ENCODE data around the gene GHDC. TPM values are rescaled to one million over a fixed set of nuclear protein-coding genes. Genes with fewer than 3 reads are reported as not detected.
"Not testable (repeated sequence)": the region's sequence is repeated elsewhere in the genome, so short reads cannot be mapped to it uniquely, and the experiment has no call there.

Gene GHDC
- total RNA-seq, 1 donor from 2014 or later, result 22.7 TPM

DNA sequence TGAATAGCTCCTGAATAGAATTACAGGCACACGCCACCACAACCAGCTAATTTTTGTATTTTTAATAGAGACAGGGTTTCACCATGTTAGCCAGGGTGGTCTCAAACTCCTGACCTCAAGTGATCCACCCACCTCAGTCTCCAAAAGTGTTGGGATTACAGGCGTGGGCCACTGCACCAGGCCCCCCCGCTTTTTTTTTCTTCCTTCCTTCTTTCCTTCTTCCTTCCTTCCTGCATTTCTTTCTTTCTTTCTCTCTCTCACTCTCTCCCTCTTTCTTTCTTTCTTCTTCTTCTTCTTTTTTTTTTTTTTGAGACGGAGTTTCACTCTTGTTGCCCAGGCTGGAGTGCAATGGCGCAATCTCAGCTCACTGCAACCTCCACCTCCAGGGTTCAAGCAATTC lies 8.1 kb downstream of the GHDC start:
- DNase-seq (ENCODE audit: low spot score), result not testable (repeated sequence)

GRCh38 chr17:42185621-42185930 lies 8.7 kb downstream of the GHDC start:
- intact Hi-C loops (cut with DNase I), result no loop called here
- DNase-seq (ENCODE audit: low spot score), result no peak
- no peak for ATAC-seq

More for the DNA sequence above, 8.1 kb downstream of the GHDC start:
- ATAC-seq; intact Hi-C loops (cut with DNase I): not testable (repeated sequence)

- ATAC-seq (no peak), DNase-seq (ENCODE audit: low spot score) (no peak)
- intact Hi-C loops (cut with DNase I), result no loop called here
Measured at GRCh38 chr17:42184713-42185620, 9.3 kb downstream of the GHDC start, which contains the start of gene HCRT. Gene HCRT (minus strand): TSS chr17:42185452. CDS start chr17:42185365, 87 bp downstream.

DNA sequence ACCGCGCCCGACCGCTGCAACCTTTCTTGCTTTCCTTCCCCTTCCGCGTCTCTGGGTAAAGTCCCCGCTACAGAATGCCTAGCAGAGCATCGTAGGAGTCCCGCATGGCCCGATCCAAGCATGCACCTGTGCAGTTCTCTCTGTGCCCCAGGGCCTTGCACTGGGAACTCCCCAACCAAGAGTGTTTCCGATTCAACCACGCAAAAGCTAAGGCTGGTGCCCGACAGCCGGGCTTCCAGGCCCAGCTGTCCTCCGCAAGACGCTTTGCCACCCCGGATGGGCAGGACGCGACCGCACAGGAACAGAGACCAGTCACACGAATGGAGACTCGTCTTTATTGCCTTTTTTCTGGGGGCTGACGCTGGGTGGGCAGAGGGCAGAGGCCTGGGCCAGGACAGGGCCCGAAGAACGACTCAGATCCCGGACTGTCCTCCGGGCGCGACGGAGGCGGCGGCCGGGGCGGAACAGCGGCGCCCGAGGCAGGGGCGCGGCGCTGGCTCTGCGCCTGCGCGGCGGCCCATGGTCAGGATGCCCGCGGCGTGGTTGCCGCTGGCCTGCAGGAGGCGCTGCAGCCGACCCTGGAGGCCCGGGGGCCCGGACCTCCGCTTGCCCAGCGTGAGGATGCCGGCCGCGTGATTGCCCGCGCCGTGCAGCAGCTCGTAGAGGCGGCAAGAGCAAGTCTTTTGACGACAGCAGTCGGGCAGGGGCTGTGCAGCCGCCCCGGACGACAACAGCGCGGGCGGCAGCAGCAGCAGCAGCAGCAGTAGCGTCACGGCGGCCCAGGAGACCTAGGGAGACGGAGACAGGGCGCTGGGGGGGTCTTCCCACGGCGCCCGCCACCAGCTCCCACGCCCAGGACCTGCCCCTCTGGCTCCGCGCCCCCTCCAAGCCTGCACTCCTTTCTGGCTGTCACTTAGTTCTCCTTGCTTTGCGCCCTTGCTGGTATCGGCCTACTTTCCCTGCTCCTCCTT lies 10.3 kb downstream of the GHDC start:
- intact Hi-C loops (cut with DNase I), result no loop called here
- peak; percentile 78 for ATAC-seq
- peak; percentile 81 for DNase-seq (ENCODE audit: low spot score)

DNA sequence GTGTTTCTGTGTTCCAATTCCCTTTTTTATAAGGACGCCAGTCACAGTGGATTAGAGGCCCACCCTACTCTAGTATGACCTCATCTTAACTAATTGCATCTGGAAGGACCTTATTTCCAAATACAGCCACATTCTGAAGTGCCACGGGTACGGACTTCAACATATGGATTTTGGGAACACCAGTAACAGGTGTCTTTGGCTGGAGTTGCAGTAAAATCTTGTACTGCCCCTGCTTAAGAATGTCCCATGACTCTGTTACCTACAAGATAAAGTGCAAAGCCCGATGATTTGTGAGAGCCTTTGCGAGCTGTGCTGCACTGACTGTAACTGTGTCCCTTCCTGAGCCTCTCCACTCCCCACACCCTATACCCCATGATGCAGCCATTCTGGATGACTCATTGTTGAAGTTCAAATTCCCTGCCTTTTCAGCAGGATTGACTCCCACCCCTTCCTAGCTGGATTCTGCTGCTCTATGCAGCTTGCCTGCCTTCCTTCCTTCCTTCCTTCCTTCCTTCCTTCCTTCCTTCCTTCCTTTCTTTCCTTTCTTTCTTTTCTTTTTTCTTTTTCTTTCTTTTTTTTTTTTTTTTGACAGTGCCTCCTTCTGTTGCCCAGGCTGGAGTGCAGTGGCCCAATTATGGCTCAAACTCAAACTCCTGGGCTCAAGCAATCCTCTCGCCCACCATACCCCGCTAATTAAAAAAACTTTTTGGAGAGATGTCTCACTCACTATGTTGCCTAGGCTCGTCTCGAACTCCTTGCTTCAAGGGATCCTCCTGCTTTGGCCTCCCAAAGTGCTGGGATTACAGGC lies 11.2 kb downstream of the GHDC start:
- DNase-seq (ENCODE audit: low spot score) (no peak), ATAC-seq (no peak)
- intact Hi-C loops (cut with DNase I), result no loop called here

DNA sequence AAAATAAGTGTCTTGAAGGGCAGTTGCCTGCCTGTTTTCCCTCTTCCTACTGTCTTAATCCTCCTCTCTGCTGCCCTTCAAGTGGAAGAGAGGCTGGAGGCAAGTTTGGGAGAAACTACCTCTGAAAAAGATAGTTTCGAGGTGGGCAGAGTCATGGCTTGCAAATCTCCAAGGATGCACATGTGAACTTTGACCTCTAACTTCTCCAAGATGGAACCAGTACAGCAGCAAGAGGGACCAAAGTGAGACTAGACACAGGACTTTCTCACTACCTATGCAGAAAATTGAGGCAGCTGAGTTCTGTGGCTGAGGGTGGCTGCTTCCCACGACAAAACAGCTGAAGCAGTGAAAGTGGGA lies 12.5 kb downstream of the GHDC start:
- ATAC-seq, result no peak
- intact Hi-C loops (cut with DNase I), result no loop called here
- DNase-seq (ENCODE audit: low spot score), result no peak

DNA sequence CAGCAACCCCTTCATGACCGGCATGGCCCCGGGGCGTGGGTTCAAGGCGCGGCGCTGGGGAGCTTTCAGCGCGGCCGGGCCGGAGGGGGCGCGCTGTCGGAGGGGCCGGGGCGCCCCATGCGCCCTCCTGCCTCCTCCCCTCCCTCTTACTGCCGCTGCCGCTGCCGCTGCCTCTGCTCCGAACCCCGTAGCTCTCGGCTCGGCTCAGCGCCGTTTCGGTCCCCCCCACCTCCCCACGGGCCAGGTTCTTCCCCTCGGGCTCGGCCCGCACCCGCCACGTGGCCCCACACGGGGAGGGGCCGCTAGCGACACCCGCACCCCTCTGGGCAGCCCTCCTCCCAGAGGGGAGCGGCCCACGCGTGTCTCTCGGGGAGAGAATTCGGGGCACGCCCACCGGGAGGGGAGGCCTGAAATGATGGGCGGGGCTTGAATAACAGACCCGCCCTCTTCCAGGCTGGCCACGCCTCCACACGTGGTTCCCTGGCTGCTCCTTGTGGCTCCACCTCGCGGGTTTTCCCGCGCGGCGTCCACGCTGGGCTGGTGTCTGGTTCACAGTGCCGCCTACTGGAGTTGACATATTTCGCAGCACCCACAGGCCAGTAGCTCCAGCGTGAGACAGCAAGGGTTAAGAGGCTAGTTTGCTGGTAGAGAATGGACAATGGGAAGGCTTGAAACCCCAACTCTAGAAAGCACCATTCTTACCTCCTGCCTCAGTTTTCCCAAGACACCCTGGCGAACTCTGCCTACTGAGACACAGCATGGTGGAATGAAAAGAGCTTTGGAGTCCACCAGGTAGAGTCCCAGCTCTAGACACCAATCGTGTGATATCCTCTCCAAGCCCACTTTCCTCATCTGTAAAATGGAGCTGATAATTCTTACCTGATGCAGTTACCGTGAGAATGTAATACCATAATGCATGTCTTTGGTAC lies 13.1 kb downstream of the GHDC start, which contains the start of gene KCNH4:
Gene KCNH4 (minus strand): TSS at position 221 of the 929 bp plus-strand sequence. CDS start 197 bp downstream, at position 24.
- DNase-seq (ENCODE audit: low spot score) (peak; percentile 82), ATAC-seq (peak; percentile 50)
- intact Hi-C loops (cut with DNase I), result no loop called here

- DNase-seq (ENCODE audit: low spot score) (no peak), ATAC-seq (no peak)
- intact Hi-C loops (cut with DNase I), result no loop called here
Measured at GRCh38 chr17:42180411-42180921, 13.8 kb downstream of the GHDC start.

DNA sequence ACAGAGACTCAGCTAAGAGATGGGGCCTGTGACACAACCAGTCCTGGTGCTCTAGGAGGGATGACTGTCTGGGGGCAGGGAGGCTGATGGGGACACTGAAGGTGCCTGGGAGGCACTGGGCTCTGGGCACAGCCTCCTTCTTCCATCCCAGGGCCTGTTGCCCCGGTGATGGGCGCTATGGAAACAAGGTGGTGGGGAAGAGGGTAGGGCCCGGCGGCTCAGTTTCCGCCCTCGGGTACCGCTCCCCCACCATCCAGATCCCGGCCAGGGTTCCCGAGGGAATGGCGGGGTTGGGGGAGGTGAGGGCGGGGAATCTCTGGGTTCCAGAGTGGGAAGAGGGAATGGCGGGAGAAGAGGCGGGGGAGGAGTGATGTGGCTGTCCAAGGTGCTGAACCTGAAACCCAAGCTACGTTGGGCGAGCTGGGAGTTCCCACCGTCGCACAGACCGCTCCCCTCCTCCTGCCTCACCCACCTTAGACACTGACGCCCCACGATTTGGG lies 14.3 kb downstream of the GHDC start:
- intact Hi-C loops (cut with DNase I), result no loop called here
- DNase-seq (ENCODE audit: low spot score), result no peak
- ATAC-seq, result peak; percentile 9

DNA sequence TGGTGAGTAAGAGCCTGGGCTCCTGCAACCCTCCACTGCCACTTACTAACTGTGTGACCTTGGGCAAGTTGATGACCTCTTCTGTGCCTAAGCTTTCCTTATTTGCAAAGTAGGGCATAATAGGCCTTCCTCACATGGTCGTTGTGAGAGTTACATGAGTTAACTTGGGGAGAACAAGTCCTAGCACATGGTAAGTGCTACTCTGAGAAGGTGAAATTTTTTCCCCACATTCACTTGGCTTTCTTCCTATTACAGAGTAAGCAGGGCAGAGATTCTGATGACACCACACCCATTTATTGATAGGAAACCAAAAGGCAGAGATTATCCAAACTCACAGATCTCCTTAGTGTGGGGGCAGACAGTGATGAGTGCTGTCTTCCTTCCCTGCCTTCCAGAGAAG lies 15.0 kb downstream of the GHDC start:
- intact Hi-C loops (cut with DNase I), result no loop called here
- no peak for DNase-seq (ENCODE audit: low spot score)
- no peak for ATAC-seq

- ATAC-seq (no peak), DNase-seq (ENCODE audit: low spot score) (no peak)
- intact Hi-C loops (cut with DNase I), result no loop called here
Measured at GRCh38 chr17:42178817-42179216, 15.5 kb downstream of the GHDC start.

- intact Hi-C loops (cut with DNase I), result no loop called here
- no peak for DNase-seq (ENCODE audit: low spot score)
- ATAC-seq, result no peak
Measured at GRCh38 chr17:42177684-42178083, 16.6 kb downstream of the GHDC start.

GRCh38 chr17:42174126-42174783 lies 20.0 kb downstream of the GHDC start:
- DNase-seq (ENCODE audit: low spot score), result no peak
- no peak for ATAC-seq
- intact Hi-C loops (cut with DNase I), result no loop called here

DNA sequence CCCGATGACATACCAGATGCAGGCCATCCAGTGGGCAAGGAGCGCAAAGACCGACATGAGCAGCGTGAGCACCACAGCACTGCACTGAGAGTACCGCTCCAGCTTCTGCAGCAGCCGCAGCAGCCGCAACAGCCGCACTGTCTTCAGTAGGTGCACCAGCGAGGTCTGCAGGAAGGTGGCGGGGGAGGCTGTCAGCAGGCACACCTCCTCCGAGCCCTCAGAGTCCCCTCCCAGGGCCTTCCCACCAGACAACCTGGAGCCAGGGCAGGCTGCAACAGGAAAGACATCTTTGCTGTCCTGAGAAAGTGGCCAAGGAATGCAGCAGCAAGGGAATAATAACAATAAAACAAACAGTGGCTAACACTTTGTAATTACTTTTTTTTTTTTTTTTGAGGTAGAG lies 22.5 kb downstream of the GHDC start:
- ATAC-seq (no peak), DNase-seq (ENCODE audit: low spot score) (no peak)
- intact Hi-C loops (cut with DNase I), result no loop called here

- ATAC-seq (no peak), DNase-seq (ENCODE audit: low spot score) (no peak)
- intact Hi-C loops (cut with DNase I), result loop anchor here (1.0 kb wide), 1 partner anchor 43 kb away; no protein-coding TSS in a partner anchor
Measured at GRCh38 chr17:42169351-42169750, 24.9 kb downstream of the GHDC start.

DNA sequence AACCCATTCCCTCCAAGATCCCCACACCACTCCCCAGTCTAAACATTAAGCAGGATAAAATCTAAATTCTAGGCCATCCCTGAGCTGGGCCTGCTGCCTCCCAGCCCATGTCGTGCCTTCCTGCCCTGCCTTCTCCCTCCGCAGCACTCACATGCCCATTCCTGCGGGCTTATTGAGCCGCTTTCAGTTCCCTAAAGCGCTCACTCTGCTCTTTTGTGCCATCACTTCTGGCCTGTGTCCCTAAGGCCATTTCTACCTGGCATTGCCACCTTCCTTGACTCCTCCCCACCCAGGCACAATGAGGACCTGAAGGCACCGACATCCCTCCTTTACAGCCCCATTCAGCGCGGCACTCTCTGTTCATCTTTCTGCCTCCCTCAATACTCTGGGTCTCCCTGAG lies 26.5 kb downstream of the GHDC start:
- intact Hi-C loops (cut with DNase I), result no loop called here
- ATAC-seq, result no peak
- DNase-seq (ENCODE audit: low spot score), result no peak

DNA sequence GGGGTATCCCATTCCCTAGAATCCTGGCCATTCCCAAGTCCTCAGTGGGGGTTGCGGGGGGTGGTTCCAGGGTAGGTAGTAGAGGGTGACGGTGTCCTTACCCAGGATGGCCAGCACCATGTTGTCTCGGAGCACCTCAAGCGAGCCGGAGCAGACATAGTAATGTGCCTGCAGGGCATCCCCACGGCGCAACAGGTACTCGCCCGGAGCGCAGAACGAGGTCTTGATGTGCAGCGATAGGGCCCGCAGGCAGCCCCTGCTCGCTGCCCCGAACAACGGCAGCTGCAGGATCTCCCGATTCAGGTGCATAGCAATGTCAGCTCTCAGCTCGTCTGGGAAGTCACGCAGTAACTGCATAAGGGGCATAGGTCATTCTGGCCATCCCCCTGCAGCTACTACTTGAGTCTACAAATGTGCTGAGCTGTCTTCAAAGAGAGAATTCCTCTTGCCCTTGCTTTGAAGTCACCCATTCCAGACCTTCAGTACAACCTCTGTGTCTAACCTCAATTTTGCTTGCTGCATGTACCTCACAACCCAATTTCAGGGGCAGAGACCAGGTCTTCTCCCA lies 28.0 kb downstream of the GHDC start:
- ATAC-seq (no peak), DNase-seq (ENCODE audit: low spot score) (no peak)
- intact Hi-C loops (cut with DNase I), result no loop called here

Measured in sciatic nerve (tissue), 2 donors.